DMS153 (cell line): ENCODE results near the gene DMD.
A peak's percentile ranks its signal among the peaks of the same experiment; 100 is the strongest.

Experiments used
- DNase-seq: peaks from one replicate; lab custom pipeline; 2025; lab: John Stamatoyannopoulos, UW

Gene DMD

DNA sequence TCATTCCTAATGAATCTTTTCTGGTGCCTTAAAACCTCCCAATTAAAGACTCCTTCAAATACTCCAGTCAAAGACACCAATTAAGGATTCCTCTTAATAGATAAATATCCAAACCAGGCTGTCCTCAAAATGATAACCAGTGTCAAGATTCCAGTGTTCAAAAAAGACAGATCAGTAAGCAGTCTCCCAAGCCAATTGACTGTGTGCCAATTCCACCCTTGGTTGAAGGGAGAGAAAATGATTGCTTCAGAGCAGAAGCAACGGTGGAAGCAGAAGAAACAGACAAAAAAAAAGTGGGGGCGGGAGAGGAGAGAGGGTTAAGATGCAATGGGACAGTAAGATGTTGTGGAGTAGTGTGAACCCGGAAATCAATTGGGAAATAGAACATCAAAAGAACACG, 1923.5 kb downstream of the DMD start:
- no peak for DNase-seq

DNA sequence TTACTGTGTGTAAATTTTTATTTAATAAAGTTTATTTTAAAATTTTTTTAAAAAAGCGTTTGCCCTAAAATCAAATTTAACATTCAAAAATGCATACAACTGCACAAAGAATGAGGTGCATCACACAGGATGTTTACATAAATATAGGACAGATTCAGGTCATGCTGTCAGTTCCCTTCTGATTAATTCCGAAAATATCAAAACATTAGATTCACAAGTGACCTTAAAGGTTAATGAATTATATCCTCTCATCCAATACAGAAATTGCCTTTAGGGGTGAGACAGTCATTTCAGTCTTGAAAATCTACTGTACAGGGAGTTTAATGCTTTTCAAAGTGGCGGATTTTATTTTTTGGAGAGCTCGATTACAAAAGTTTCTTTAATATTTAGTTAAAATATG, 1930.8 kb downstream of the DMD start:
- no peak for DNase-seq

DNA sequence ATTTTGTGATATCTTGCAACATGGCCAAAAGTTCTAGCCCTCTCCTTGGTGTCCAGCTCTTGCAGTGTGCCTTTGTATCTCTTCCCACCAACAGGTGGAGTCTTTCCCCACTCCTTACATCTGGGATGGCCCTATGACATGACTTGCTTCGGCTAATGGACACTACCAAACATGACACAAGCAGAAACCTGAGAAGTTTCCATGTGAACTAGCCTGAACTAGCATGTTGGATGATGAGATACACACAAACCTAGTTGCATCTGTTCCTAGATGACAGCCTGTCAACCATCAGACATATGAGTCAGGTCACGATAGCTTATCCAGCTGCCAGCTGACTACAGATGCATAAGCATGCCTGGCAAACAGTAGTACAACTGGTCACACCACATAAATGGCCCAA, 1932.0 kb downstream of the DMD start:
- no peak for DNase-seq

DNA sequence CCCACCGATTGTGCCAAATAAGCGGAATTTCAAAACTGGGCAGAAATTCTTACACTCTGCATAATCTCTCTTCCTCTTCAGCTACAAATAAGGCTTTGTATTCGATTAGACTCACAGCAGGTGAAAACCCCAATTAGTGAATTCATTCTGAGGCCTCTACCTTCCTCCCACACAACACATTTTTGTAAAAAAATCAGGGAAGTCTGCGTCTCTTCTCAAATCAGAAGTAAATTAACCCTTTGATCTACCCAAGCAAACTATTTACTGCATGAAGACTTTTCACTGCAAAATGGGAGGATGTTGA, 1938.9 kb downstream of the DMD start:
- DNase-seq, result no peak

DNA sequence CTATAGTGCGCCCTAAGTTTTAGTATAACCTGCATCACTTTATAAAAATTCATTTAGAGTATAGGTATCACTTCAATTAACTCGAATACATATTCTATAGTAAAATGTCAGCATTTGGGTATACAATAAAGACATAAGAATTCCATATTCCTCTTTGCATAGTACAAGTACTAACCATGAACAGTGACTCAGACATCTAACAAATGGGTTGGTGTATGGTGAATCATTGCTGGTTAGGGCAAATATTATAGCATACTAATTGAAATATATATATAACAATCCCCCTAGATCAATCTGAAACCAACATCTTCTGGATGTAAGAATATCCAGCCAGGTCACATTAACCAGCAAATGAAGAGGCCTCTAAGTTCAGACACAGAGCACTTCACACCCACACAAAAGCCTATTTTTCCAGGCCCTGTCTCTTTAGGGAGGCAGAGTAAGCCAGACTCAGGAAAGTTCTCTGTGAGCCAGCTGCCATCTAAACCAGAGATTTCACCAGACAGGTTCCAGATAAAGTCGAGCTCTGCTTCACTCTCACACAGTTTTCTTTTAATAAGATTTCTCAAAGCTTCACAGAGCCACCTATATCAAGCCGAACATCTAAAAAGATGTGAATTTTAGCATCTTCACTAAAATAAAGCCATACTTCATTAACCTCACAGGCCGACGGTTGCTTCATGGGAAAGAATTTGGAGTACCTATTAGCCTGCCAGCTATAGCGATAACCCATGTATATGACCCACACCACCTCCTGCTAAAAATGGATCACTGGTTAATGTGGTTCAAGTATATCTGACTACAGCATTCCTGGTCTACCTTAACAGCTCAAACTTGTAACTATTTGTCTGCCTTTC, 1939.5 kb downstream of the DMD start:
- no peak for DNase-seq

DNA sequence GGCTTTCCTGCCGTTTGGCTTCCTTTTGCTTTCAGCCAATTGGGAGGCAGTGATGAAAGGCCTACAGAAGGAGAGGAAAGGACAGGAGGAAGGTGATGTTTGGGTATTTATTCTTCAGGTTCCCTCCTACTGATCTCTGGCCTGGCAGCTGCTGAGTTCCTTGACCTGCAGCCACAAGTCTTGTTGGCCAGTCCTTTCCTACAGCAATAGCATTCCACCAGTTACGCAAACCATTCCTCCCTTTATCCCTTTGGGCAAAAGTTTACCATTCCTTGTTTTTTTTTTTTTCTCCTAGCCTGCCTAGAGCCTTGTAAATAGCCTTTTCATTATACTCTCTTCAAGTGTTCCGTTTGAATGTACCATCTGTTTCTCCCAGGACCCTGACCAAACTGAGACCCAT, 1941.4 kb downstream of the DMD start:
- DNase-seq, result no peak

DNA sequence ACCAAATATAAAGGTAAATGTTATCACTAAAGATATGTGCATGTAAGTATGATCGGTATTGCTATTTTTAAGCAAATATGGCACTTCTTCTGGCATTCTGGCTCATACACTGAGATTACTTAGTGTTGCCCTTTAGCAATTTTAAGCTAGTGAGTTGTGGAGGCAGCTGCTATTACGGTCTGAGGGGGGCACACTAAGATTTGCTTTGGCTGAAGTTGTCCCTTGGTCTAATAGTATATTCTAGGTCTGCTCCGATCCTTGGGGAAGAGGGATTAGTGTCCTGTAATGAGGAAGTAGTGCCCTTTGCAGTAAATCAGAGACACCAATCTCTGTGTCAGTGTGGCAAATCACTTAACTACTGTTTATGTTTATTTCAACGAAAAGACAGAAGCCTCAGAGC, 1943.0 kb downstream of the DMD start:
- no peak for DNase-seq

DNA sequence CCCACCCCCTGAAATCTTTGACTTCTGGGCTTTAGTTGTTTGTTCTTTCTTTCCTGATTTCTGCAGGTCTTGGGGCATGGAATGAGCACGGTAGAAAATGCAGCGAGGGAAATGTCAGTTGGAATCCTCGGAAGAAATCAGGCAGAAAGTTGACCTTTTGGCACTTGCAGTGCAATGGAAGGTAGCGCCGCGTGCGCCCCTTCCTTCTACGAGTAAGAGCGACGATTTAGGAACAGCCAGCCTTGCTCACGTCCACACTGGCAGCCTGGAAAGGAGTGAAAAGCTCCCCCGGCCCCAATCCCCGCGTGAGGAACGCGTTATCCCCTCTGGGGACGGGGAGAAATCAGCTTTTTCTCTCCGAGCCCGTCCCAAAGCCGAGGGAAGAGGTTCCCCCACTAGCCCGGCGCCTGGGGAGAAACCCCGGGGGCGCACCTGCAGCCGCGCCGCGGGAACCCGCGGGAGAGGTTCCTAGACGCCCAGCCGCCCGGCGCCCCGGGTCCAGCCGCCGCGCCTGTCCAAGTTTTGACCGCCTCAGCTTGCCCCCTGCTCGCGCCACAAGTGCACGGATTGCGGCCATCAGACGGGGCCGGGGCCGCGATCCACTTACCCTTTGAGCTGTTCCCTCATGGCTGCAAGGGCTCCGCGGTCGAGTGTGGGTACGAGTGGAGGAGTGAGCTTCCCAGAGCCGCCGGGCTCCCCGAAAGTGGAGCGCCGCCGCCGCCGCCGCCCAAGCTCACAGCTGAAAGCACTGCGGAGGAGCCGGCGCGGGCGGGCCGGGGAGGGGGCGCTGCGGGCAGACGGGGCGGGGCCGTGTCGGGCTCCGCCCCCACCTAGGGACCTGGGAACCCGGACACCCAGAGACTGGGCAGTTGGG, 1944.9 kb downstream of the DMD start:
- peak; percentile 12 for DNase-seq

DNA sequence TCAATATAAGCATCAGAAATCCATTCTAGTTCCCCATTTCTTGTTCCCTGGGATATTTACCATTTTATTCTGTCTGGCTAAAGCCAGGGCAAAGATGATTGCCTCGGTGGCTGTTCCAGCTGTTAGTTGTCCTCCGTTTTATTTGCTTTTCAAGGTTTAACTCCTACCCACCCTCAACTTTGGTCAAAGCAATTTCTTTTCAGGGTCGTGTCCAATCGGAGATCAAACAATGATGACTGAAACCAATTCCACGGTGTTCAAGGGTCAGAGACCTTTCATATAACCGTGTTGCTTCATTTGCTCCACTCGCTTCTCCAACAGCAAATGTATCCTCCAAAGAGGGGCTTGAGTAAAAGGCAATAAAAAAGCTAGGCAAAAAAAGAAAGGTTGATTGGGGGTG, 1946.0 kb downstream of the DMD start:
- no peak for DNase-seq

DNA sequence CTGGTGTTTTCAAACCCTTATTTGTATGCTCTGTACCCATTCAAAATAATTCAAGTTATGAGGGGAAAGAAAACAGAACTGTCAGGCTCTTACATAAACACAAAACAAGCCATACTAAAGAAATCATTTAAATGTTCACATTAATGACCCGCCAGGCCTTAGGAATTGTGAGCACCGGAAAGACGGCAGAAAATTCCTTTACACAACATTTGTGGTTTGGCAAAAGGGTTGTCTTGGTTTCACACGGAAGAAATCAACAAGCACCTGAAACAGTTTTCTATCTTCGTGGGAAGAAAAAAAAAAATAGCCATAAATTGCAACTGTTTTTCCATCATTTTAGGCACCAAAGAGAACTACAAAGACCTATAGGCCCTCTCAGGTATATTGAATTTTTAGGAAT, 1951.0 kb downstream of the DMD start:
- DNase-seq, result no peak

DNA sequence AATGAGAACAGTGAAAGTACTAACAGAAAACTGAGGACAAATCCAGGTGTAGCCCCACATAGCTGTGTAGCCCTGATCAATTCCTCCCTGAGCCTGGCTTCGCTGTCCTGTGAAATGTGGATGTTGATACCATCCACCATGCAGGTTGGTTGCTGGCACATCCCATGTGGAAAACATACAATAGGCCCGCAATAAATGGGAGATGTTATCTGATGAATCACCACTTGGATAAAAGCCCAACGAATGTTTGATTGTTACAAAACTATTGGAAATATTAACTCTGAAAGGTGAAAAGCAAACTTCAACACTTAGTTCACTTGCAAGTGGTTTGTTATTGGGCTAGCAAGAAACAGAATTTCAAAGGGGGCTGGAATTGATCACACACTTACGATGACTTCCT, 1953.2 kb downstream of the DMD start:
- DNase-seq, result no peak

DNA sequence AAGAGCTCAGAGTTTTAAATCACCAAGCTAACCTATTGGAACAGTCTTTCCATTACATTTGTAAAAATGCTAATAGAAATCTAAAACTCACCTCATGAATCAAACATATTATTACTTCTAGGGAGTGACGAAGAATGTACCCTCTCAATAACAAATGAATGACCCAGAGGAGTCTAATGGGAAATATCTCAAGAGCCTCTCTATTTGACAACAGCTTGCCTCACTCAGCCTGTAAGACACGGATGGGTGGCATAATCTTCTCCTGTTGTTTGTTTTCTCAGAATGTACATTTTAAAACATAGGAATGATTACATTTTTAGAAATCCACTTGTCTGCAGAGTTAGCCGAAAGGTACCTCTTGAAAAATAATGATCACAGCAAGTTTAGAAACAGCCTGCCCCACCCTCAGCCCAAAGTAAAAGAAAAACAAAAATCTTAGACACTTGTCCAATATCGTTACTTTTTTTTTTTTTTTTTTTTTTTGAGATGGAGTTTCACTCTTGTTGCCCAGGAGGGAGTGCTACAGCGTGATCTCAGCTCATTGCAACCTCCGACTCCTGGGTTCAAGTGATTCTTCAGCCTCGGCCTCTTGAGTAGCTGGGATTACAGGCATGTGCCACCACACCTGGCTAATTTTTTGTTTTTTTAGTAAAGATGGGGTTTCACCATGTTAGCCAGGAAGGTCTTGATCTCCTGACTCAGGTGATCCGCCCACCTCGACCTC, 1955.9 kb downstream of the DMD start:
- no peak for DNase-seq

DNA sequence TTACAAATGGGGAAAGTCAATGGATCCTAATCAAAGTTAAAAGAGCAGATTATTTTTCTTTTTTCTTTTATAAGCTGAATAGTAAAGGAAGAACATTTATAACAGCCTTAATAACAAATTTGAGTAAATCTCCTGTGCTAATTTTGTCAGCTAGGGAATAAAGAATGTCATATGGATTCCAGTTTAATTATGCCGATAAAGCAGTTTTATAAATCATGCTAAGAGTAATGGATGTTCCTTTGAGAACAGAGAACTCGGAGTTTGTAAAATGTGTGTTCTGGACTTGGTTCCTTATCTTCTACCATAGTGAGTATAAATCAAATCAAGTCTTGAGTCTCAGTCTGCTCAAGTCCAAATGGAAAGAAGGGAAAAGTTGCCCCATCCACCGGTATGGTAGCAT, 1959.2 kb downstream of the DMD start:
- no peak for DNase-seq

DNA sequence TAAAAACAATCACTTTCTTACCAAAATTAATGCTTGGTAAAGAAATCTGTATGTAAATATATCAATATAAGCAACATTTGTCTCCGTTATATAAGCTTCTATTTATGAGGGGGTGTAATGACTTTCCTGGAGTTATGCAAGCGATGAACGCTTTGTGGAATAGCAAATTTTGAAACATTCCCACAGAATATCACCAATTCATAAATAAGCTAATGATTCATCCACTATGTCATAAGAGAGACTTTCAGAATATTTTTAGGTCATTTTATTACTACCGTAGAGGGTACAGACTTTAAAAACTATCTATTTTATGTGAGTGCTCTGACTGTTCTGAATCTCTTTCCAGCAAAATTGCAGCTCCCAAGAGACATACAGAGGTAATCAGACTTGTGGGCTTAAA, 1960.0 kb downstream of the DMD start:
- no peak for DNase-seq

DNA sequence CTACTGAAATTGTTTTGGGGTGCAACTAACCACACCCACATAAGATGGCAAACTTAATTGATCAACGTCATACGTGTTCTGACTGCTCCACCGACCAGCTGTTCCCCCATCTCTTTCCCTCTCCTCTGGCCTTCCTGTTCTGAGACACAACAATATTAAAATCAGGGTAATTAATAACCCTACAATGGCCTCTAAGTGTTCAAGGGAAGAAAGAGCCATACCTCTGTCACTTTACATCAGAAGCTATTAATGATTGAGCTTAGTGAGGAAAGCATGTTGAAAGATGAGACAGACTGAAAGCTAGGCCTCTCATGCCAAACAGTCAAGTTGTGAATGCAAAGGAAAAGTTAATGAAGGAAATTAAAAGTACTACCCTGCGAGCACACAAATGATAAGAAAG, 1965.6 kb downstream of the DMD start:
- no peak for DNase-seq

DNA sequence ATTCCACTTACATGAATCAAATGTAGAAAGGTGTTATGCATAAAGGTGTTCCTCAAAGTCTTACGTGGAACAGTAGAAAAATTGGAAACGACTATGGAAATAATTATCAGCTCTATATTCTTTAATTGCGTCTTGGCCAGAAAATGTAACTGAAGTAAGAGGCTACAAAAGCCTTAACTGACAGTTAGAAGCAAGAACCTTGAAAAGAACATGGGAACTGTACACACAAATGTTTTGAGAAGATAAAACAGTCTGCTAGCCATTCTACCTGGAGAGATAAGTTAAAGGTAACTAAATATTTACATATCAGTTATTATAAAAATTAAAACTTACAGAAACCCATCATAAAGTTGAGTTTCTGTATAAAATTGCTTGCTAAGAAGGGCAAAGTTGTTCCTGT, 1967.5 kb downstream of the DMD start:
- DNase-seq, result no peak

DNA sequence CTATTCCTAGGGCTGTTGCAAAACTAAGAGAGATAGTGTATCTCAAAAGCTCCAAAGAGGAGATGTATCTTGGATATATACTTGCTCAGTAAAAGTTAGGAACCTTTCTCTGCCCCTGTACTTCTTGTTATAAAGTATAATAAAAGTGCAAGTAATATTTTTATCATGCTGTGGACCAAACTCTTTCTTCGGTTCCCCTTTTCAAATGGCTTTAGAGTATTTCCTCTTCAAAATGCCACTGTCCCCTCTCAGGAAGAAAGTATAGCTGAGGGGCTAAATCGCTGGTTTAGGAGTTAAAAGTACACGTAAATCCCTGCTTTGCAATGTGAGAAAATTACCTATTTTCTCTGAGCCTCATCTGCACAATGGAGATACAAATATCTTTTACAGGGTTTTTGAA, 1970.4 kb downstream of the DMD start:
- no peak for DNase-seq

DNA sequence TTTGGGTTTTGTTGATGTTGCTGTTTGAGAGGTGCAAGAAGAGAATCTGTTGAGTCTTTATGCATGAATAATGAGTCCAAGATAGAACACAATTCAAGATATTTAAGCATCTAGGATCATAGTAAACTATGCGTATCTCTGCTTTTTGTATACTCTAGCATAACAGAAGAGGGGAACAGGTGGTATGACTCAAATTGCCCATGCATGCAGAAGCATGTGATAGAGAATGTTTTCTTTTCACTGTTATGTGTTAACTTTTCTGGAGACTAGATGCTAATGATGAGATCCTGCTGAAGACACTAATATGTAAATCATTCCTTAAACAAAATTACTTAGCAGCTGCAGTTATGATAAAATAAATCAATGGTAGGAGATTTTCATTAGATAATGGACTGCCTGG, 1974.2 kb downstream of the DMD start:
- no peak for DNase-seq

DNA sequence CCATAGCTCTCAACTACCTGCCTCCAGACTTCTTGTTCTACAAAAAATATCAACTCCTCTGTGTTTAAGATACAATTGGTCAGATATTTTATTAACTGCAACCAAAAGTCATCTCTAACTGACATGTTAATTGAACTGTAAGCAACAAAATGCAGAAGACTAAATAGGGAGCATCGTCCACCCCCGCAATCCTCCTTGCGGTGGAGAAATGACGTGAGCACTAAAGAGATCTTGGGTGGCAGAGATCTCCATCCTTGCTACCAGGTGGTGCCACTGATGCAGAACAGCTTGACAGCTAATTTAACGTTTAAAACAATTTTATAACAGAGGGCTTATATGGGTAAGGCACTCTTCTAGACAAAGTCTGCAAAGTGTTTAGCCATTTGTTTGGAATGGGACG, 1975.1 kb downstream of the DMD start:
- DNase-seq, result no peak

DNA sequence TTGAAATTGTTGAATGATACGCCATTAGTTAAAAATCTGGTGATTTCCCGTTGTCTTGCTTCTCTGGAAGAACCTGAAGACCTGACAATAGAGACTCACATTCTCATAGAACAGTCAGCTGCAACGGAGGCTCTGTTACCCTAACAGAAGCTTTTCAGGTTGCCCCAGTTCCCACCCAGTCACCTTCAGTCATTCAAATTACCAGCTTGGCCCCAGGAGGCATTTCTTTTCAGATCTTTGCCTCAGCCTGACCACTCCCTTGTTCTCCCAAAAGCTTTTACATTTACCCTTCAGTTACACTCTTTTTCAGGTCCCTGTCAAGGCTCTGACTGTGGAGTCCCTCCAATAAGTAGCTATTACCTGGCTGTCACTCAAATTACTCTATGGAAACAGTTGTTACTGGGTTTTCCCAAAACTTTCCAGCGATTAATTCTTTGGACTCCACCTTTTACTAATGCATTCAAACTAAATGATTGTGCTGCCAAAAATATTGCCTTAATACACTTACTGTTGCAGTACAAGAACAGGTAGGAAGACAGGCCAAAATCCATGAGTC, 1977.3 kb downstream of the DMD start:
- no peak for DNase-seq

DNA sequence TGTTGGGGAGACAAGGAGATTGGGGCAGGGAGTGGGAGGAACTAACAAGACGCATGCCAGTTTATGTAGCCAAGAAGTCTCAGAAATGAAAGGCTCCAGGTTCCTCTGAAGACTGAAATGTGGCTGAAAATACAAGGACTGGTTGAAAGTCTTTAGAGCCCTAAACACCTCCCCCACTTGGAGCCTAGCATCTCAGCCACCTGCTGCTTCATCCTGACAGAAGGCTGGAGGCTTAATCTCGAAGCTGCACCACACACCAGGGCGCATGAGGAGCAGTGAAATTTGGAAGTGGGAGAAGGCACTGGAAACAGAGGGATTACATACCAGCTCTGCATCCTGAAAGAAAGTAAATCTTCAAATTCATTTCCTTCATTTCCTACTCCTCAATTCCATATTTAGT, 1978.8 kb downstream of the DMD start:
- DNase-seq, result no peak

DNA sequence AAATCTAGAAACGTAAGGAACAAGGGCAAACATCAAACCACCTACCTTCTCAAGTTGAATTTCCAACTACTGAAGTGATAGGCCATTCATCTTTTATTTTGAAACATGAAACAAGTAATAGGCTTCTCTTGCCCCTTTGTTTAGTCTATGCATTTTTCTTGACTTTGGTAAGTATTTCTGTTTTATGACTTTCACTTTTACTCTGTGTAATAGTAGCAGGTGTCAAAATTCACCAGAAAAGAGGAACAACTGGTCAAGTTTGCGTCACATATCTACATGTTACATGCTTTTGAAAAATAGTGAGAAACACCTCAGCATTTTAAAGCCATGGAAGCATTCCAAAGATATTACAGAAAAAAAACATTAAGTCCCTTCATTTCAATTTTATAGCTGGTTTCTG, 1982.4 kb downstream of the DMD start:
- no peak for DNase-seq

DNA sequence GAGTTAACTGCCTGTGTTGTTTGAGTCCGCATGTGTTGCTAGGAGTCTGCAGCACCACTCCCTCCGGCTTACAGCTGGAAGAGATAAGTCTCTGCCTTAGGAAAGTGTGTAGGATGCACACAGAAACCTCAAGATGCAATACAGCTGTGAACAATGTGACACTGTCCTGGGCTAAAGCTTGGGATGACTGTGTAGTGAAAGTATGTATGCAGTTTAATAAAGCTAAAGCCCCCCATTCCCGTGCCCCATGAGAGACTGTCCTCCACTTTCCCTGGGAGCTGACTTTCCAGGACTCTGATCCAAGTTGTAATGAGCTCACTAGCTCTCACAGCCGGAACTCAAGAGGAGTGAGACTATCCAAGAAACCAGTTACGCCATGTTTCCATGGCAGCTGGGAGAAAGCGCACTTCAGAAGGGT, 1982.9 kb downstream of the DMD start:
- DNase-seq, result no peak
